Measurements from ENCODE around the gene ACTL9.

DNA sequence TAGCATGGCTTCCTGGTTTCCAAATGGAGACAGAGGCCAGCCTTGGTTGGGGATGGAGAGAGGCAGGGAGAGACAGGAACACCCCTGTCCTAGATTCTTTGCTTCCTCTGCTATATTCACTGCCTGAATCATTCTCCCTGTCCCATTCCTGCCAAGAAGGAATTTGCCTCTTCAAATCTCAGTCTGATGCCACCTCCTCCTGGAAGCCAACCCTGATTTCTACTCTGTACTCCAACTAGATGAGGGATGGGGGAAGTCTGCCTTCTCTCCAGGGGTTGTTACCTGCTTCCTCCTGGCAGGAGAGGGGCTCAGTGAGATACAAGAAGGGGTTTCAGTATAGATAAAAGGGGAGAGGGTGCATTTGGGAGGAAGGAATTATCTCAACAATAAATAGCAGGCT, 1.3 kb upstream of the ACTL9 start:
- TF ChIP-seq, protein P1, sequence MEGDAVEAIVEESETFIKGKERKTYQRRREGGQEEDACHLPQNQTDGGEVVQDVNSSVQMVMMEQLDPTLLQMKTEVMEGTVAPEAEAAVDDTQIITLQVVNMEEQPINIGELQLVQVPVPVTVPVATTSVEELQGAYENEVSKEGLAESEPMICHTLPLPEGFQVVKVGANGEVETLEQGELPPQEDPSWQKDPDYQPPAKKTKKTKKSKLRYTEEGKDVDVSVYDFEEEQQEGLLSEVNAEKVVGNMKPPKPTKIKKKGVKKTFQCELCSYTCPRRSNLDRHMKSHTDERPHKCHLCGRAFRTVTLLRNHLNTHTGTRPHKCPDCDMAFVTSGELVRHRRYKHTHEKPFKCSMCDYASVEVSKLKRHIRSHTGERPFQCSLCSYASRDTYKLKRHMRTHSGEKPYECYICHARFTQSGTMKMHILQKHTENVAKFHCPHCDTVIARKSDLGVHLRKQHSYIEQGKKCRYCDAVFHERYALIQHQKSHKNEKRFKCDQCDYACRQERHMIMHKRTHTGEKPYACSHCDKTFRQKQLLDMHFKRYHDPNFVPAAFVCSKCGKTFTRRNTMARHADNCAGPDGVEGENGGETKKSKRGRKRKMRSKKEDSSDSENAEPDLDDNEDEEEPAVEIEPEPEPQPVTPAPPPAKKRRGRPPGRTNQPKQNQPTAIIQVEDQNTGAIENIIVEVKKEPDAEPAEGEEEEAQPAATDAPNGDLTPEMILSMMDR (IDR thresholded peaks at IDR 0.05; ENCODE audit: low read depth, low read length, poor library complexity, severe bottlenecking) = no peak
- no peak for TF ChIP-seq EZH2phosphoT487 (IDR thresholded peaks at IDR 0.05; ENCODE audit: borderline replicate concordance, low read length)
